Measurements from ENCODE around the gene HEMK1. TPM values are rescaled to one million over a fixed set of nuclear protein-coding genes. Genes with fewer than 3 reads are reported as not detected.

HEMK1 gene
- total and polyA plus RNA-seq, 2 of the 4 experiments (the other 2 are of a cell fraction) = 17.2 to 20.8 TPM

DNA sequence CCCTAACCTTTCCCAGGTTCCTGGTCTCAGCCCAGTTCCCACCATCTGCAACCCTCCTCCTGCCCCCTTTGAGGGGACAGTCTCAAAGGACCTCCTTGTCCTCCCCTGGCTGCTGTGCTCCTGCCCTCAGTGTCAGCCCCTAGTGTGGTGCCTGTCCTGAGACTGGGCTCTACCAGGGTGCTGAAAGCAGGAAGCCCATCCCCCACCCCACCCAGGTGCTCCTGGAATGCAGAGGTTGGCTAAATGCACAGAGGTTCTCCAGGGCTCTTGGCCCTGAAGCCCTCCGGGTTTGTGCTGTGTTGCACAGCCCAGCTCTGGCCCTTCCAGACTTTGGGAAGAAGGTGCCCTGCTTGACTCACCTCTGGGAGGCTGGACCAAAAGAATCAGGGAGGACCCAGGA lies 23.5 kb upstream of the HEMK1 start:
- Histone ChIP-seq H4K20me1 (ENCODE audit: insufficient read depth, low read length) (no peaks in the 10 kb centered on the region), H3K9ac (ENCODE audit: low read depth, low read length) (no peak overlapping the region), H3K4ac (ENCODE audit: low read depth, low read length) (no peak overlapping the region), H2AFZ (replicated peaks; ENCODE audit: low read length, poor library complexity) (no peak overlapping the region), H4K91ac (ENCODE audit: insufficient read depth, low read depth, low read length) (no peak overlapping the region), H2BK15ac (ENCODE audit: low read depth, low read length) (no peak overlapping the region), H3K56ac (ENCODE audit: extremely low read depth, insufficient read depth, low read length) (no peak overlapping the region), H3K23ac (ENCODE audit: low read depth, low read length) (no peak overlapping the region), H3K36me3 (ENCODE audit: control insufficient read depth, insufficient read depth, low read length) (no peaks in the 10 kb centered on the region), H2BK120ac (ENCODE audit: low read depth, low read length) (no peak overlapping the region), H3K4me3 (ENCODE audit: insufficient read depth, low read depth, low read length) (no peak overlapping the region), H3K27me3 (ENCODE audit: control insufficient read depth, insufficient read depth, low read length) (peaks cover 14% of the 10 kb centered on the region), H2AK9ac (replicated peaks; ENCODE audit: low read depth, low read length, poor library complexity) (no peak overlapping the region), H3K4me2 (ENCODE audit: low read depth, low read length) (no peak overlapping the region), H4K5ac (ENCODE audit: low read depth, low read length) (no peak overlapping the region), H3K14ac (replicated peaks; ENCODE audit: low read depth, low read length) (no peak overlapping the region), H4K8ac (ENCODE audit: low read depth in 2 of 2, low read length in 2 of 2) (no peak overlapping the region), H3K9me3 (ENCODE audit: control insufficient read depth, insufficient read depth, low read length) (no peaks in the 10 kb centered on the region), H3K79me1 (ENCODE audit: low read depth in 1 of 2, low read length in 2 of 2) (no peaks in the 10 kb centered on the region), H3K4me1 (ENCODE audit: control insufficient read depth, insufficient read depth, low read length) (no peaks in the 10 kb centered on the region), H2BK20ac (ENCODE audit: low read depth, low read length) (no peak overlapping the region), H3K9me1 (ENCODE audit: insufficient read depth, low read length) (no peaks in the 10 kb centered on the region), H2AK5ac (ENCODE audit: low read depth, low read length) (no peak overlapping the region), H3K27ac (ENCODE audit: insufficient read depth, low read length) (no peak overlapping the region), H3K18ac (ENCODE audit: low read depth, low read length) (no peak overlapping the region), H2BK5ac (ENCODE audit: low read depth, low read length, poor library complexity, severe bottlenecking) (no peak overlapping the region)
- ChIA-PET CTCF (no interaction called here), POLR2A (ENCODE audit: unreplicated experiment) (no interaction called here)
- intact Hi-C loops (cut with micrococcal nuclease) = no loop called here
- 50% methylated on average over 1 of the region's 1 CpG; no CpG with 5 or more reads in 1 of the 2 experiments for WGBS, 2 experiments (ENCODE audit: extremely low coverage in 2 of 2, insufficient read length in 1 of 2)
- in situ Hi-C loops (cut with MboI; ENCODE audit: low sequenced_read_pairs) = loop anchor here (5.0 to 10.0 kb wide), 2 partner anchors 111 to 198 kb away; partner anchors contain the start of gene ZMYND10
- dilution Hi-C loops (cut with HindIII; ENCODE audit: low sequenced_read_pairs, unreplicated experiment) = no loop called here
- no peak for DNase-seq
- no peak for TF ChIP-seq POLR2A (IDR thresholded peaks at IDR 0.05; ENCODE audit: low read depth, low read length)
- TF ChIP-seq NFE2L2 (IDR thresholded peaks at IDR 0.05; ENCODE audit: low read depth, low read length) = no peak
- no peak for TF ChIP-seq MAFK (IDR thresholded peaks at IDR 0.05; ENCODE audit: low read depth, low read length)
- TF ChIP-seq MXI1 (IDR thresholded peaks at IDR 0.05; ENCODE audit: borderline replicate concordance, low read depth, low read length) = no peak
- TF ChIP-seq USF2 (IDR thresholded peaks at IDR 0.05; ENCODE audit: low read depth, low read length) = no peak
- no peak for TF ChIP-seq RCOR1 (IDR thresholded peaks at IDR 0.05; ENCODE audit: insufficient replicate concordance, low read length)
- TF ChIP-seq CTCF (conservative IDR thresholded peaks at IDR 0.05; ENCODE audit: low read depth, low read length) = no peak
- no peak for TF ChIP-seq RFX5 (IDR thresholded peaks at IDR 0.05; ENCODE audit: low read depth, low read length)
- no peak for TF ChIP-seq SMC3 (IDR thresholded peaks at IDR 0.05; ENCODE audit: low read depth, low read length)
- TF ChIP-seq CHD1 (IDR thresholded peaks at IDR 0.05; ENCODE audit: low read depth, low read length) = no peak
- TF ChIP-seq CEBPB (IDR thresholded peaks at IDR 0.05; ENCODE audit: low read depth, low read length) = no peak
- TF ChIP-seq MAZ (IDR thresholded peaks at IDR 0.05; ENCODE audit: borderline replicate concordance, low read depth, low read length) = no peak
- no peak for TF ChIP-seq FOS (IDR thresholded peaks at IDR 0.05; ENCODE audit: low read depth, low read length)
- no peak for TF ChIP-seq BHLHE40 (IDR thresholded peaks at IDR 0.05; ENCODE audit: low read depth, low read length)
- ATAC-seq (ENCODE audit: low read depth) = no peak
- BruUV-seq (replicated peaks) = no TSS peak
